Transverse colon (tissue), 4 donors: ENCODE data around the gene BOC. TPM values are rescaled to one million over a fixed set of nuclear protein-coding genes. Genes with fewer than 3 reads are reported as not detected.

ENCODE experiments used
- DNase-seq: peaks from one replicate; pipeline ENCODE4 v3.0.0-alpha.2; 2019
- H3K27ac ChIP-seq, 4 donors: fragments of 200-600 bp; sonication (generic); 2 replicates each; pipeline ENCODE4 v1.5.1; 2016 to 2018; ENCODE audit warnings: inconsistent platforms in 4 of 4
- H3K27me3 ChIP-seq: fragments of 200-600 bp; sonication (generic); 2 replicates; pipeline ENCODE4 v1.5.1; 2017; ENCODE audit warnings: inconsistent platforms
- H3K36me3 ChIP-seq, 4 donors: fragments of 200-600 bp; sonication (generic); 2 replicates each; pipeline ENCODE4 v1.5.1; 2017 to 2019; ENCODE audit warnings: inconsistent platforms in 4 of 4
- H3K4me1 ChIP-seq, 4 donors: fragments of 200-600 bp; sonication (generic); 2 replicates each; pipeline ENCODE4 v1.5.1; 2017 to 2020; ENCODE audit warnings: inconsistent platforms in 4 of 4
- H3K4me3 ChIP-seq, 4 donors: fragments of 200-600 bp; sonication (generic); 1 replicate in 1 of 4; 2 replicates in 3 of 4; pipeline versions ENCODE4 v1.5.1 to v1.6.1; 2017 to 2019; ENCODE audit warnings: inconsistent platforms in 4 of 4
- H3K9me3 ChIP-seq, 2 donors: fragments of 200-600 bp; sonication (generic); 2 replicates each; pipeline ENCODE4 v1.5.1; 2017 to 2019; ENCODE audit warnings: inconsistent platforms in 2 of 2
- EP300 ChIP-seq: sonication (generic); formaldehyde crosslinking; IDR thresholded peaks from one replicate; pipeline ENCODE4 v1.6.1; 2017; ENCODE audit warnings: antibody characterized with exemption, low read depth
- POLR2A ChIP-seq: fragments of 450-650 bp; IDR thresholded peaks from one replicate; pipeline ENCODE4 v1.6.1; 2016; ENCODE audit warnings: antibody characterized with exemption, mild to moderate bottlenecking, moderate library complexity
- POLR2AphosphoS5 ChIP-seq, 3 donors: sonication (generic); formaldehyde crosslinking; IDR thresholded peaks; one replicate each; pipeline ENCODE4 v1.6.1; 2016; ENCODE audit warnings: antibody characterized with exemption in 3 of 3
- WGBS, 2 donors: methylation state at CpG; one replicate each; pipeline ENCODE4 v1.1.5; 2018; ENCODE audit warnings: low coverage in 1 of 2; 5-methylcytosine and 5-hydroxymethylcytosine counted together
- in situ Hi-C, 4 donors: fragments of 200-750 bp; cut with MboI; loops; one replicate each; pipeline versions ENCODE4 v1.15.0 to v1.15.1; 2017; ENCODE audit warnings: low sequenced_read_pairs in 3 of 4, low pct_ligation_motif_present in 1 of 4, low pct_unique_long_range_greater_than_20kb in 1 of 4
- intact Hi-C: fragments of 100-400 bp; cut with DNase I; formaldehyde crosslinking; loops from one replicate; pipeline ENCODE4 v1.15.1; 2023; ENCODE audit warnings: low total_unique reads
- total RNA-seq, 4 donors: library from RNA; depleted of rRNA; stranded (reverse); fragments of >200 nt; gene quantifications; one replicate each; pipeline ENCODE4 v1.1.0, GENCODE V29; 2016
- TF ChIP-seq, protein P1 (sequence below), 5 experiments: fragments of 200-600 bp in 3 of 5; fragments of 450-650 bp in 2 of 5; sonication (generic) in 3 of 5; IDR thresholded peaks; 1 replicate in 2 of 5; 2 replicates in 3 of 5; pipeline ENCODE4 v1.5.1; 2016 to 2017; ENCODE audit warnings: antibody characterized with exemption in 5 of 5, inconsistent platforms in 3 of 5, mild to moderate bottlenecking in 2 of 5, moderate library complexity in 1 of 5

Gene BOC
- total RNA-seq, 4 donors from 2014 or later = 15.2 to 77.4 (median 45.4) TPM

DNA sequence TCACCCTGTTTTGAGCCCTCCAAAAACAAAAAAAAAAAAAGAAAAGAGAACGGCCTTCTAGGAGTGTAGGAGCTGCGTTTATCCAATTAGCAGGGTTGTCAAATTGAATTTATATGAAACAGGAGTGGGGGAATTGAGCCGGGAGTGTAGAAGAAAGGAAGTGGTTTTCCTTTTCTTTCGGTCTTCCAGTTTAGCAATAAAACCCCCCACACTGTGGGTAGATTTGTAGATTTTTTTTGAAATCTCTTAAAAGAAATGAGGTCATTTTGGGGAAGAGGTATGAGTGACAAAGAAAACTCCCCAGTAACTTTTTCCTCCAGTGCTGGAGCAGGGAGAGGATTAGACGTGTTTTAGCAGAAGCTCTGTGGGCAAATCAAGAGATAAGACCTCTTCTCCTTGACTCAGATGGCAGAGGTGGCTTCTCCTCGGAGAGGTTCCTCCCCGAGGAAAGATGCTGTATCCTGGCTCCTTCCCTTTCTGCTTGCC is 30.8 kb downstream of the BOC start:
- in situ Hi-C loops = no loop called here

DNA sequence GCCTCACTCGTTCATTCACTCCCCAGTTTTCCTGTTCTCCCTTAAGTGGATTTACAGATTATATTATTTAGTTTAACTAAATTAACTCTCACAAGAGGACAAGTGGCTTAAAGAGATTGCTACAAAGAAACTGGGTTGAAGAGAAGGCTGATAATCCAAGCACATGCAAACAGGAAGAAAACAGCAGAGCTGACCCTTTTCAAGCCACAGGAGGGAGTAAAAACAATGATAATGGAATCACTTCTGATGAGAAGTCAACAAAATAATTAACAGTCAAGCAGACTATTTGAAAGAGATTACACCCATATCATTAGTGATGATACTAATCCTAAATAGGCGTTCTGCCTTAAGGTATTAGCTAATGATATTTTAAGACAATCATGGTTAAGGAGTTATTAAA is 31.7 kb downstream of the BOC start:
- TF ChIP-seq POLR2A = no peak
- TF ChIP-seq, protein P1, sequence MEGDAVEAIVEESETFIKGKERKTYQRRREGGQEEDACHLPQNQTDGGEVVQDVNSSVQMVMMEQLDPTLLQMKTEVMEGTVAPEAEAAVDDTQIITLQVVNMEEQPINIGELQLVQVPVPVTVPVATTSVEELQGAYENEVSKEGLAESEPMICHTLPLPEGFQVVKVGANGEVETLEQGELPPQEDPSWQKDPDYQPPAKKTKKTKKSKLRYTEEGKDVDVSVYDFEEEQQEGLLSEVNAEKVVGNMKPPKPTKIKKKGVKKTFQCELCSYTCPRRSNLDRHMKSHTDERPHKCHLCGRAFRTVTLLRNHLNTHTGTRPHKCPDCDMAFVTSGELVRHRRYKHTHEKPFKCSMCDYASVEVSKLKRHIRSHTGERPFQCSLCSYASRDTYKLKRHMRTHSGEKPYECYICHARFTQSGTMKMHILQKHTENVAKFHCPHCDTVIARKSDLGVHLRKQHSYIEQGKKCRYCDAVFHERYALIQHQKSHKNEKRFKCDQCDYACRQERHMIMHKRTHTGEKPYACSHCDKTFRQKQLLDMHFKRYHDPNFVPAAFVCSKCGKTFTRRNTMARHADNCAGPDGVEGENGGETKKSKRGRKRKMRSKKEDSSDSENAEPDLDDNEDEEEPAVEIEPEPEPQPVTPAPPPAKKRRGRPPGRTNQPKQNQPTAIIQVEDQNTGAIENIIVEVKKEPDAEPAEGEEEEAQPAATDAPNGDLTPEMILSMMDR (IDR thresholded peaks at IDR 0.05) = no peak
- TF ChIP-seq EP300 = no peak
- no peak for TF ChIP-seq POLR2AphosphoS5 (IDR thresholded peaks at IDR 0.05)
- in situ Hi-C loops (no loop called here), intact Hi-C loops (no loop called here)
- no peak for DNase-seq
- H3K9me3 ChIP-seq = no peaks in the 10 kb centered on the region
- peak overlapping the region in 3 of 4 donors; percentile 61 to 70 (median 63) for H3K27ac ChIP-seq
- H3K27me3 ChIP-seq = no peaks in the 10 kb centered on the region
- 64 to 83% methylated on average over 2 of the region's 2 CpGs for WGBS, 2 donors
- H3K4me3 ChIP-seq = no peak overlapping the region
- peaks cover 5 to 38% (median 19%) of the 10 kb centered on the region in 4 donors for H3K4me1 ChIP-seq
- no peaks in the 10 kb centered on the region for H3K36me3 ChIP-seq

More for the DNA sequence above, 30.8 kb downstream of the BOC start:
- WGBS, 2 donors = 46 to 55% methylated on average over 5 to 7 of the region's 7 CpGs
- no peak overlapping the region for H3K4me3 ChIP-seq
- TF ChIP-seq POLR2A (no peak), EP300 (no peak), POLR2AphosphoS5 (IDR thresholded peaks at IDR 0.05) (no peak)
- TF ChIP-seq, protein P1 (IDR thresholded peaks at IDR 0.05) = no peak
- no peaks in the 10 kb centered on the region for H3K36me3 ChIP-seq
- H3K9me3 ChIP-seq = no peaks in the 10 kb centered on the region
- peaks cover 4 to 33% (median 19%) of the 10 kb centered on the region in 4 donors for H3K4me1 ChIP-seq
- no peak for DNase-seq
- H3K27ac ChIP-seq = peak overlapping the region; percentile 22 to 70 (median 62)
- intact Hi-C loops = no loop called here
- no peaks in the 10 kb centered on the region for H3K27me3 ChIP-seq

- TF ChIP-seq, protein P1 (IDR thresholded peaks at IDR 0.05) = no peak
- TF ChIP-seq EP300 = no peak
- TF ChIP-seq POLR2AphosphoS5 (IDR thresholded peaks at IDR 0.05) = no peak
- no peak for TF ChIP-seq POLR2A
- peaks cover 10 to 44% (median 23%) of the 10 kb centered on the region in 4 donors for H3K4me1 ChIP-seq
- H3K36me3 ChIP-seq = no peaks in the 10 kb centered on the region
- intact Hi-C loops (no loop called here), in situ Hi-C loops (no loop called here)
- H3K27ac ChIP-seq = peak overlapping the region in 1 of 4 donors; percentile 70
- DNase-seq = no peak
- no peaks in the 10 kb centered on the region for H3K27me3 ChIP-seq
- H3K9me3 ChIP-seq = no peaks in the 10 kb centered on the region
- 83% methylated on average over 3 of the region's 3 CpGs; no CpG with 5 or more reads in 1 of the 2 donors for WGBS, 2 donors
- no peak overlapping the region for H3K4me3 ChIP-seq
These were observed 32.5 kb downstream of the BOC start for GRCh38 chr3:113243846-113244245.

- Histone ChIP-seq H3K27me3 (no peaks in the 10 kb centered on the region), H3K4me1 (peaks cover 12 to 51% (median 23%) of the 10 kb centered on the region in 4 donors), H3K36me3 (no peaks in the 10 kb centered on the region), H3K4me3 (no peak overlapping the region), H3K27ac (peak overlapping the region; percentile 67 to 87 (median 78)), H3K9me3 (no peaks in the 10 kb centered on the region)
- TF ChIP-seq EP300 (no peak), POLR2A (no peak), POLR2AphosphoS5 (IDR thresholded peaks at IDR 0.05) (no peak)
- TF ChIP-seq, protein P1 (IDR thresholded peaks at IDR 0.05) = no peak
- intact Hi-C loops = no loop called here
- 63 to 100% methylated on average over 1 to 5 of the region's 5 CpGs for WGBS, 2 donors
- in situ Hi-C loops = no loop called here
- no peak for DNase-seq
These were observed 34.4 kb downstream of the BOC start for GRCh38 chr3:113245761-113246161.
